Kidney epithelial cell (primary cell): ENCODE data around the gene PIK3AP1. TPM values are rescaled to one million over a fixed set of nuclear protein-coding genes. Genes with fewer than 3 reads are reported as not detected.

ENCODE experiments used
- DNase-seq: peaks from one replicate; pipeline ENCODE4 v3.0.0-alpha.2; 2010; ENCODE audit warnings: low read depth
- H3K27me3 ChIP-seq: 2 replicates; pipeline ENCODE4 v1.6.0; 2011; ENCODE audit warnings: low read length; ENCODE audit not compliant: control insufficient read depth, insufficient read depth
- H3K36me3 ChIP-seq: 2 replicates; pipeline ENCODE4 v1.5.1; 2011; ENCODE audit warnings: low read length; ENCODE audit not compliant: control insufficient read depth, insufficient read depth
- H3K4me3 ChIP-seq: 2 replicates; pipeline ENCODE4 v1.5.1; 2011; ENCODE audit warnings: low read depth, mild to moderate bottlenecking, control low read depth, low read length
- total RNA-seq: library from RNA; depleted of rRNA; stranded (reverse); fragments of >200 nt; gene quantifications from 2 replicates; pipeline ENCODE4 v1.2.3, GENCODE V29; 2015
- TF ChIP-seq, protein P1 (sequence below): IDR thresholded peaks from 2 replicates; pipeline ENCODE4 v1.5.1; 2011; ENCODE audit warnings: mild to moderate bottlenecking, moderate library complexity, low read length, control low read depth, inconsistent platforms; ENCODE audit not compliant: insufficient read depth, poor library complexity, severe bottlenecking

Gene PIK3AP1
- total RNA-seq, 1 donor from 2014 or later = 8.9 TPM

DNA sequence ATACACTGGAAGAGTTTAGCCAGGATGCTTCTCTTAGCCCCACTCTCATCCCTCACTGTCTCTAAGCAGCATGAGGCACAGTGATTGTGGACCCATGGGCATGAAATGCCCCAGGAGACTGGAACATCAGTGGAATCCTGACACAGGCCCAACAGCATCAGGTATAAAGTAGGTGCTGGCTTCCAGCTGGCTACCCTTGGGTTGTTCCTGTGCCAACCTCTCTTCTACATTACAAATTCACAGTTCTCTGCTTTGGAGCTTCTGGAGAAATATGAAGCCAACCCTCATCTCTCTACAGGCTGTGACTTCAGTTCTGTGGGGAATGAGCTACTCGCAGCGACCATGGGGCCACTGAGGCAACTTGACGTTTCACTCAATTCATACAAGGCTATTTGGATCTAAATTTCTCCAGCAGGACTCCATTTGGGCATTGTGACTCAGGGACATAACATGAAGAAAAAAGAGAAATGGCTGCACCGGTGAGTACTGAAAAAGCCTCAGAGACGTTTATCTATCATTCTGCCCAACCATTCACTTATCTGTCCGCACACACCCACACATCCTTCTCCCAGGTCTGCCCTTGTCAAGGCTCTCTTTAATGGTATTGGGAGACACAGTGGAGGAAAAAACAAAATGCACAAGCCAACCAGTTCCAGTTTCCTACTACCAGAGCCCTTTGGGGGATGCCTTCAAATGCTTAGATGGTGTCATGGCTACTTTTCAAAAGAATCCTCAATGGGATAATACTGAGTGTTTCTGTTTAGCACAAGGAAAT lies 98.1 kb downstream of the PIK3AP1 start:
- H3K4me3 ChIP-seq = no peak overlapping the region
- TF ChIP-seq, protein P1, sequence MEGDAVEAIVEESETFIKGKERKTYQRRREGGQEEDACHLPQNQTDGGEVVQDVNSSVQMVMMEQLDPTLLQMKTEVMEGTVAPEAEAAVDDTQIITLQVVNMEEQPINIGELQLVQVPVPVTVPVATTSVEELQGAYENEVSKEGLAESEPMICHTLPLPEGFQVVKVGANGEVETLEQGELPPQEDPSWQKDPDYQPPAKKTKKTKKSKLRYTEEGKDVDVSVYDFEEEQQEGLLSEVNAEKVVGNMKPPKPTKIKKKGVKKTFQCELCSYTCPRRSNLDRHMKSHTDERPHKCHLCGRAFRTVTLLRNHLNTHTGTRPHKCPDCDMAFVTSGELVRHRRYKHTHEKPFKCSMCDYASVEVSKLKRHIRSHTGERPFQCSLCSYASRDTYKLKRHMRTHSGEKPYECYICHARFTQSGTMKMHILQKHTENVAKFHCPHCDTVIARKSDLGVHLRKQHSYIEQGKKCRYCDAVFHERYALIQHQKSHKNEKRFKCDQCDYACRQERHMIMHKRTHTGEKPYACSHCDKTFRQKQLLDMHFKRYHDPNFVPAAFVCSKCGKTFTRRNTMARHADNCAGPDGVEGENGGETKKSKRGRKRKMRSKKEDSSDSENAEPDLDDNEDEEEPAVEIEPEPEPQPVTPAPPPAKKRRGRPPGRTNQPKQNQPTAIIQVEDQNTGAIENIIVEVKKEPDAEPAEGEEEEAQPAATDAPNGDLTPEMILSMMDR = no peak
- no peak for DNase-seq
- no peaks in the 10 kb centered on the region for H3K27me3 ChIP-seq
- no peaks in the 10 kb centered on the region for H3K36me3 ChIP-seq

DNA sequence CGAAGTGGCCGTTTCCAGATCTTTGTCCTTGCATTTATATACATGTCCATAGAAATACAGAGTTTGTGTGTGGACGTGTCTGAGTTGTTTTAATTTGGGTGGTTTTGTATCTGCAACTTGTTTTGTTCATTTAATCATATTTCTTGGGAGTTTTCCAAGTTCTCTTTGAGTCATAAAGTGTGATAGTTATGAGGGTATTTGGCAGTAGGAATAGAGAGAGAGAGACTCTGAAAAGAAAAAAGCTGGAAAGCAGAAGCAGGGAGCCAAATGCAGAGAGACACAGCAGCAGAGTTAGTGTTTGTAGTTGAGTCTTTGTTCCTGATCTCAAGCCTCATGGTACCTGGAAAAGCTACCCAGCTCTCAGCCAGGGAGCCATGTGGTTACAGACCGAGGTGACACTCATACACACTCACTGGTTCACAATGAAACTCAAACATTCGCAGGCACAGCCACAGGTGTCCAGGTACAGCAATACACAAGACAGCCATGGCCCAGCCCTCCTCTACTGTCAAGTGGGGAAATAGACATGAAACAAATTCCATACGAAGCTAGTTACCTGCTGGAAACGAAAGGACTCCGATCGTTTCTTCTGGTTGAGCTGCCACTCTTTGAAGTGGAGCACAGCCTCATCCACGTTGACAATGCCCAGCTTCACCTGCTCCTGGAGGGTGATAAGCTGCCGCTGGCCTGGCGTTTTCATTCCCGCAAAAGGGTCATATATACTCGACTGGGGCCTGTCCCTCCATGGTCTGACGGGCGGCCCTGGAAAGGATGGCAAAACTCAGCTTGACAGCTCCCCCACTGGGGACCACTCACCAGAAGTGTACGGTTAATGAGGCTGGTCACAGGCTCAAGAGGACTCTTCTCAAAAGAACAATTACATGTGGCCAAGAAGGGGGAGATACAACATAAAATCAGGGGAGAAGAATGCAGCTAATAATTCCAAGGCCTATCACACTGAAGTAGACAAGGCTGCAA lies 100.2 kb downstream of the PIK3AP1 start:
- Histone ChIP-seq H3K36me3 (no peaks in the 10 kb centered on the region), H3K4me3 (no peak overlapping the region), H3K27me3 (no peaks in the 10 kb centered on the region)
- no peak for DNase-seq
- TF ChIP-seq, protein P1 = no peak

DNA sequence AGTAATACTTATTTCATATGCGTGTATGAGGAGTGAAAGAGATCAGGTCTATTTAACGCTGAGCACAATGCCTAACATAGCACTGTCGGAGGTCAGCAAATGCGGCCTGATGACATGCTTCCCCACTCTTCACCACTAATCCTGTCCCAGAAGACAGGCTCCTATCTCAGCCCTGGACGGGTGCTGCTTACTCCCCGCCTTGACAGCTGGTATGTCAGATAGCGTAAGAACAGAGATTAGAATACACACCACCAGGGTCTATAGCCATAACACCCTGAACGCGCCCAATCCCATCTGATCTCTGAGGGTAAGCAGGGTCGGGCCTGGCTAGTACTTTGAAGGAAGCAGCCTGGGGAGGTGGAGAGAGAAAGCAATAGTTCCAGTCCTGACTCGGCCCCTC lies 101.2 kb downstream of the PIK3AP1 start:
- H3K4me3 ChIP-seq = no peak overlapping the region
- no peaks in the 10 kb centered on the region for H3K36me3 ChIP-seq
- H3K27me3 ChIP-seq = no peaks in the 10 kb centered on the region
- TF ChIP-seq, protein P1 = no peak
- DNase-seq = no peak

DNA sequence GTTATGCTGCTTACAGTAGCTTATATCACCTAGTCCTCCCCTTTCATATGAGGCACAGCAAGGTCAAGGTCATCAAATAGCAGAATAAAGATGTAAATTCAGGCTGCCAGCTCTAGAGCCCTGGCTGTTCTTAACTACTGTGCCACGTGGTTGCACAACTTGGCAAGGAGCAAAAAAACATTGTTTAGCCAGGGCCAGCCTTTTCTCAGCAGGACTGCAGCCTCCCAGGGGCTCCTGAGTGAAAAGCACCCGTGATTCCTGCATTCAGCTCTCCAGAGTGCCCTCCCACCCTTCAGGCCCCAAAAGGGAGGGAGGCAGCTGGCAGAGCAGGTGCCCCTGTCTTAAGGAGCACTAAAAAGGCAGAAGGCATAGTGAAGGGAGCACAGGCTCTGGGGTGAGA lies 101.7 kb downstream of the PIK3AP1 start:
- H3K27me3 ChIP-seq = no peaks in the 10 kb centered on the region
- no peak for DNase-seq
- TF ChIP-seq, protein P1 = no peak

DNA sequence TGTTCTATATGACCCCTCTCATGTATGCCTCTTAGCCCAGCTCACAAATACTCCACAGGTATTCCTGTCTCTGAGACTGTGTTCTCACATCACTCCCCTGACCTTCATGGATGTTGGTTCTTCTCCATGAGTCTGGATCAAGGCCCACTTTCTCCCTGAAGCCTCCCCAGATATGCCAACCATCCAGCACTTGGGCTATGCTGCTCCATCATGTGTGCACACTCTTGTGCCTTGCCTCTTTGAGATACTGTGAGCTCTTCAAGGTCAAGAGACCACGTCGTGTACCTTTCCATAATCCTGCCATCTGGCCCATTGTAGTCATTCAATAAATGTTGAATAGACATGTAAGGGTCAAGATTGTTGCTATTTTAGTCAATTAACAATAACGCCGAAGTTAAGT lies 103.4 kb downstream of the PIK3AP1 start:
- TF ChIP-seq, protein P1 = no peak
- Histone ChIP-seq H3K36me3 (no peaks in the 10 kb centered on the region), H3K4me3 (no peak overlapping the region), H3K27me3 (no peaks in the 10 kb centered on the region)
- DNase-seq = no peak

More for the DNA sequence above, 101.7 kb downstream of the PIK3AP1 start:
- no peak overlapping the region for H3K4me3 ChIP-seq
- no peaks in the 10 kb centered on the region for H3K36me3 ChIP-seq
